SHP77 (cell line): Measurements from ENCODE around the gene KLHL12.
A peak's percentile ranks its signal among the peaks of the same experiment; 100 is the strongest.
"Not testable (repeated sequence)": the region's sequence is repeated elsewhere in the genome, so short reads cannot be mapped to it uniquely, and the experiment has no call there.

Source experiments
- DNase-seq, 2 experiments: peaks; one replicate each; lab custom pipeline; 2025; lab: John Stamatoyannopoulos, UW

Gene KLHL12

DNA sequence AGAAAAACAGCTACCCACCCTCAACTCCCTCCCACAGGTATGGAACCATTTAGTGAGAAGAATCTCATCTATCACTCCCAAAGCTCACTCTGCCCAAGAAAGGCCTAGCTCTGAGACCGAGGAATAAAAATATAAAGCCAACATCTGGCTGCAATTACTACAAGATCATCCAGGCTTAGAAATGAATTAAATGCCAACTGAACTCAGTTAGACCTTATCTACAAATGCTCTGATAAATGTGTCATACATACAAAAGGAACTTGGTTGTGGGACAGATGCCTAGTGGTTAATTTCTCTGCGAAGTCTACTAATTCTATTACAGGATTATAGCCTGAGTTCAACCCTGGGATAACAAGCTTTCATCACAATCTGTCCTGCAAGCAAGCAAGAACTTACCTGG lies 24.4 kb upstream of the KLHL12 start:
- DNase-seq, result no peak

DNA sequence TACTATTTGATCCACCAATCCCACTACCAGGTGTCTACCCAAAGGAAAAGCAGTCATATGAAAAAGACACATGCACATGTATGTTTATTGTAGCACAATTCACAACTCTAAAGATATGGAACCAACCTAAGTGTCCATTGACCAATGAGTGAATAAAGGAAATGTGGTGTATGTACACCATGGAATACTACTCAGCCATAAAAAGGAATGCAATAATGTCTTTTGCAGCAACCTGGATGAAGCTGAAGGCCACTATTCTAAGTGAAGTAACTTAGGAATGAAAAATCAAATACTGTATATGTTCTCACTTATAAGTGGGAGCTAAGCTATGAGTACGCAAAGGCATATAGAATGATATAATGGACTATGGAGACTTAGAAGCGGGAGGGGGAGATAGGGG lies 18.4 kb upstream of the KLHL12 start:
- DNase-seq, result no peak

DNA sequence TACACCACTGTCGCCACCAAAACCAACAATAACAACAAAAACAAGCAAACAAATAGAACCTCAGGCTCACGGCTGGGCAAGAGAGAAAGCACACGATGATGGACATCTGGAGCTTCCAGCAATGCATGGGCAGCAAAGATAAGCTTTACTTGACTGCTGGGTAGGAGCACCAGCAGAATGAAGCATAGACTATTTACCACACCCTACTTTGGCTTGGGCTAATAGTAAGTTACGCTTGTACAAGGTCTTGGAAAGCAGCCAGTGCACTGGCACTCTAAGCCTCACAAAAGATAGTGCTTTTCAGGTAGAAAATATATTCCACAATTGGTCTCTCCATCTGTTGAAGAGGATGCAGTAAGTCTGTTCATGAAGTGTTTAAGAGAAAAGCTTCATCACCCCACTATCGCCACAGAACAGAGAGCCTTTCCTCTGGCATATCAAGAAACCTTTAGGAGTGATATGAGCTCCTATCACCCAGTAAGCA lies 17.4 kb upstream of the KLHL12 start:
- no peak for DNase-seq

DNA sequence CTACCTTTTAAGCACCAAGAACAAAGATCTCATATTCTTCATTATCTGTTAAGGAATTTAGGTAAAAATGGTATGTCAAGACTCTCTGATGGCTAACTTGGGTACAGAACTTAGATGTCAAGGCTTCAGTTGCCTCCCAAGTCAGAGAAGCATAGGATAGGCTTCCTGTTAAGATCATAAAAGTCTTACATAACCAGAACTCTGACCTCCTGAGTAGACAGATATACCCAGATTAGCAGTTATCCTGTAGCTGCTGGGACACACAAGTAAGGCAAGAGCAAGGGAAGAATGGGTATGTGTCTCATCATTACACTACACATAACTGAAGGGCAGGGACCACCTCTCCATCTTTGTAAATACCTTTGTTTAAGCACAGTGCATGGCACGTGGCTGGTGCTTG lies 15.4 kb upstream of the KLHL12 start:
- no peak for DNase-seq

DNA sequence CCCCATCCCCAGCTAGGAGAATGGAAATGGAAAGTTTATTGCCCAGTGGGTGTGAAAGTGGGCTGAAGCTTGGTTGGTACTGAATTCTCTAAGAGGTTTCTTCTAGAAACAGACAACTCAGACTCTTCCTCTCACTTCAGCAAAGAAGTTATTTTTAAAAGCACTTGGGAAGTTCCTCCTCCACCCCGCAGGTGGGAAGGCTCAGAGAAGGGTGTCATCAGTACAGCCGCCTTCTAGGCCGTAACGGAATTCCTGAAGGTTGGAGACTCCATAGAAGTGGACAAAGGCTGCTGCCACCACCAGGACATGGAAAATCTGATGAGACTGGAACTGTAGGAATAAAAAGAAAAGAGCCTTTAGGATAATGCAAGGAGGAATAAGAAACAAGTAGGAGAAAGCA lies 14.3 kb upstream of the KLHL12 start:
- DNase-seq, result no peak

DNA sequence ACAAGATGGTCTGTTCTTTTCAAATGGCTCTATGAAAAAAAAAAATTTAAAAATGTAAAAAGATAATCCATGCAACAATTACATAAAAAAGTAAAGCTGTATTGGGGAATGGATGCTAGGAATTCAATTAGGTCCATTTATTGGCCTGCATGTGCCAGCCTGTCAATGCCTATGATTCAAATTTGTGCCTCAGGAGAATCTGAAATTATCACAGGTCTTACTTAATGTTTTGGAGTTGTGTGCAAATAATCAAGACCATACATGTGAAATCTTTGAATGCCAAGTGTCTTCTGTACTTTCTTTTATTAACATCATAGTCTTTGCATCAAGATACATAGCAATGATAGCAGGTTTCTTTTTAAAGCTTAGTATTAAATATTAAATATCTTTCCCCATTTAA lies 13.5 kb upstream of the KLHL12 start:
- DNase-seq, result no peak

DNA sequence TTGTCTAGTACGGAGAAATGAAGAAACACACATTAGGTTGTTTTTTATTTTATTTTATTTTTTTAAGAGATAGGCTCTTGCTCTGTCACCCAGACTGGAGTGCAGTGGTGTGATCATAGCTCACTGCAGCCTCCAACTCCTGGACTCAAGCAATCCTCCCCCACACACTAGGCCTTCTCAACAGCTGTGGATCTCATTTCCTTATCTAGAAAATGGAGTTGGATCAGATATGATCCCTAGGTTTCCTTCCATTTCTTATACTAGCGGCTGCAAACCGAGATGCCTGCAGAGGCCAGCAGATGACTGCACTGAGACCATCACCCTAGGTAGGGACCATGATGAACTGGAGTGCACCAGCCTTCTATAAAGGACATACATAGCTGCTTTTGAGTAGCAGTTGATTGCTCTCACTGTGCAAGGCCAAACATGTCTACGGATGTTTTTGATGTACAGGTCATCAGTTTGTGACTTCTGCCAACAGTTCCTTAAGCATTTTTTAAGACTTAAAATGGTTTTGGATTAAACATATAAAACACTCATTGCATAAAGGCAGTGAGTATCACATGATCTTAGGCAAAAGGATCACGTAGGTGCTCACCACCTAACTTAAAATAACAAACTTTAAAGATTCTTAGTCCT lies 11.4 kb upstream of the KLHL12 start:
- no peak for DNase-seq

DNA sequence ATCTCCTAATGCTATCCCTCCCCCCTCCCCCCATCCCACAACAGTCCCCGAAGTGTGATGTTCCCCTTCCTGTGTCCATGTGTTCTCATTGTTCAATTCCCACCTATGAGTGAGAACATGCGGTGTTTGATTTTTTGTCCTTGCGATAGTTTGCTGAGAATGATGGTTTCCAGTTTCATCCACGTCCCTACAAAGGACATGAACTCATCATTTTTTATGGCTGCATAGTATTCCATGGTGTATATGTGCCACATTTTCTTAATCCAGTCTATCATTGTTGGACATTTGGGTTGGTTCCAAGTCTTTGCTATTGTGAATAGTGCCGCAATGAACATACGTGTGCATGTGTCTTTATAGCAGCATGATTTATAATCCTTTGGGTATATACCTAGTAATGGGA lies 9.4 kb upstream of the KLHL12 start:
- not testable (repeated sequence) for DNase-seq

DNA sequence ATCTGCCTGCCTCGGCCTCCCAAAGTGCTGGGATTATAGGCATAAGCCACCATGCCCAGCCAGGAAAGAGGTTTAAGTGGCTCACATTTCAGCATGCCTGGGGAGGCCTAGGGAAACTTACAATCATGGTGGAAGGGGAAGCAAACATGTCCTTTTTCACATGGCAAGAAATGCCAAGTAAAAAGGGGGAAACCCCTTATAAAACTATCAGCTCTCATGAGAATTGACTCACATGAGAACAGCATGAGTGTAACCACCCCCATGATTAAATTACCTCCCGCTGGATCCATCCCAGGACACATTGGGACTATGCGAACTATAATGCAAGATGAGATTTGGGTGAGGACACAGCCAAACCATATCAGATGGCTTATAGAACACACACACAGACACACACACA lies 8.8 kb upstream of the KLHL12 start:
- no peak for DNase-seq

DNA sequence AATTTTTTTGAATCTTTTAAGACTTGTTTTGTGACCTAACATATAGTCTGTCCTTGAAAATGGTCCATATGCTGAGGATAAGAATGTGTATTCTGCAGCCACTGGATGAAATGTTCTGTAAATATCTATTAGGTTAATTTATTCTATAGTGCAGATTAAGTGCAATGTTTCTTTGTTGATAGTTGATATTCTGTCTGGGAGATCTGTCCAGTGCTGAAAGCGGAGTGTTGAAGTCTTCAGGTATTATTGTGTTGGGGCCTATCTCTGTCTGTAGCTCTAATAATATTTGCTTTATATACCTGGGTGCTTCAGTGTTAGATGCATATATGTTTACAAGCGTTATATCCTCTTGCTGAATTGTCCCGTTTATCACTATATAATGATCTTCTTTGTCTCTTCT lies 7.7 kb upstream of the KLHL12 start:
- DNase-seq, result no peak

DNA sequence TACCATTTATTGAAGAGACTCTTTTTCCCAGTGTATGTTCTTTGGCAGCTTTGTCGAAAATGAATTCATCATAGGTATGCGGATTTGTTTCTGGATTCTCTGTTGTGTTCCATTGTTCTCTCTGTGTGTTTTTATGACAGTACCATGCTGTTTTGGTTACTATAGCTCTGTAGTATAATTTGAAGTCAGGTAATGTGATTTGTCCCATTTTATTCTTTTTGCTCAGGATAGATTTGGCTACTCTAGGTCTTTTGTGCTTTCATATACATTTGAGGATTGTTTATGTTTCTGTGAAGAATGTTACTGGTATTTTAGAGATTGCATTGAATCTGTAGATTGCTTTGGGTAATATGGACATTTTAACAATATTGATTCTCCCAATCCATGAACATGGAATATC lies 5.4 kb upstream of the KLHL12 start:
- DNase-seq, result no peak

DNA sequence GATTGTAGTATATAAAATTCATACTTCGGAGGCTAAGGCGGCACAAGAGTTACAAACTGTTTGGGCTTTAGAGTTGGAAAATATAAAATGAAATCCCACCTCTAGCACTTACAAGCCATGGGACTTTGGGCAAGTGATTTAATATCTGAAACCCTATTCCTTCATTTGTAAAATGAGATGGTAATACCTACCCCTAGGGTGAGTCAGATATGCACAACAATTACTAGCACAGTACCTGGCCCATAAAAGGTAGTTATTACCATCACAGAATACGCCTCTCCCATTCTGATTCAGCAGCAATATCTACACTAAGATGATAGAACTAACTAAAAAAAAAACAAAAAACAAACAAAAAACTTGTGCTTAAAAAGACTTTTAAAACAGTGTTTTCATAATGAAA lies 3.5 kb downstream of the KLHL12 start:
- no peak for DNase-seq

DNA sequence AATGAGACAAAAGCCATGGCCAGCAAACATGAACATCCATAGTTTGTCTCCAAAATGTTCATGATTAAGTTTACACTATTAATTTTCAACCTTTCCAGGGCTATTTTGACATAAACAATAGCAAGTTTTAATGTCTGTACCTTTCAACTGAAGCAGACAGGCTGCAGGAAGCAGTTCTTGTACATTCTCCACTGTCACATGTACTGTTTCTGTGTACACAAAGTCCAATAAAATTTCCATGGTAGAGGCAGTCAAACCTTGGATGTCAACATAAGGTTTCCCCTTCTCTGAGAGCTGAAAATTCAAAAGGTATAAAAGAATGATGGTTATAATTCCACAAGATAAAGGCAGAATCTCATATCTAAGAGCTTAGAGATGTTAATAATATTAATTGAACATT lies 7.4 kb downstream of the KLHL12 start:
- no peak for DNase-seq

DNA sequence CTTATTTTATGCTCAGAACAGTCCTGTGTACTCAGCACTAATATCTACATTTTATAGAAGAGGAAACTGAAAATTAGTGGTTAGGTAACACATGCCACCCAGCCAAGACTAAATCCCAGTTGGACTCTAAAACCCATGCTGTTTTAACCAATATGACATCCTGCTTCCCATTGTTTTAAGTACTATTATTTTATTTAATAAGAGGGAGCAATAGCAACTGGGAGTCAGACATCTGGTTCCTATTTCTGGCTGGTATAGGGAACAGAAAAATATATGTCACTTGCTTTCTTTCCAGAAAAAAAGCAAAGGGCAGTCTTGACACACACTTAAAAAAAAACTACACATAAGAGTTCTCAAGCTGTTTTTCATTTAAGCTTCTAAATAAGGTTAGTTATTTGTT lies 11.9 kb downstream of the KLHL12 start:
- DNase-seq, result no peak

DNA sequence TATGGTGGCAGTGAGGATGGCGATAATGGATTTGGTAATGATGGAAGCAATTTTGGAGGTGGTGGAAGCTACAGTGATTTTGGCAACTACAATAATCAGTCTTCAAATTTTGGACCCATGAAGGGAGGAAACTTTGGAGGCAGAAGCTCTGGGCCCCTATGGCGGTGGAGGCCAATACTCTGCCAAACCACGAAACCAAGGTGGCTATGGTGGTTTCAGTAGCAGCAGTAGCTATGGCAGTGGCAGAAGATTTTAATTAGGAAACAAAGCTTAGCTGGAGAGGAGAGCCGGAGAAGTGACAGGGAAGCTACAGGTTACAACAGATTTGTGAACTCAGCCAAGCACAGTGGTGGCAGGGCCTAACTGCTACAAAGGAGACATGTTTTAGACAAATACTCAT lies 14.6 kb downstream of the KLHL12 start:
- not testable (repeated sequence) for DNase-seq

DNA sequence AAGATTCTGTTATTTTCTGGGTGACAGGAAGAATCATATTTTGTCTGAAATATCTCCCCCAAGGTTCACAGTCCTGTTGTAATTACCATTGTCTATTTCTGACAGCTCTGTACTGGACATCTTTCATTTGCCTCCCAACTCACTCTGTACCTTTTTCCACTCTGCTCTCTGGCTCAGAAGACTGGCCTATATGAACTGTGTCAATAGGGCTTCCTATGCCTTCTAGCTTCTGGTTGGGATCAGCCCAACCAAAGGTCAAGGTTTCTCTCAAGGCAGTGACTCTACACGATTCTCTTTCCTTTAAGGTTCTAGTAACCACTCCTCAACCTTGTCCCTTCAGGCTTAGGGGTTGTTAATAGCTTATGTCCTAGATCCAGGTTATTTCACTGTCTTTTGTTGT lies 17.5 kb downstream of the KLHL12 start:
- DNase-seq, result no peak

DNA sequence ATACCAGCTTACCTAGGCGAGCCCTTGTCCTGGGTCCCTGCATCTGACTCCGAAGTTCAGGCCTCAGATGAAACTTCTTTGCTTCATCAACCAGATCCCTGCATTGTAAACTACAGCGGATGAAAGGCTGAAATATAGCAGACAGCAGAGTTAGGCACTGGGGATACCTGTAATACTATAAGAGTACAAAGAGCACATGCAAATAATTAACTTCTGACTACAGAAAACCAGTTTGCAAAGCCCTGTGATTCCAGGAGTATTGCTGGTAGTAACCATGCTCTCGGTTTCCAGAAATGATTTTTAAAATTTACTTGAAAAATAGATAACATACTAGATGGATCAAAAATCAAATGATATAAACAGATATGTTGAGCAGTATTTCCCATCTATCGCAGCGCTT lies 18.0 kb downstream of the KLHL12 start:
- DNase-seq, result no peak

DNA sequence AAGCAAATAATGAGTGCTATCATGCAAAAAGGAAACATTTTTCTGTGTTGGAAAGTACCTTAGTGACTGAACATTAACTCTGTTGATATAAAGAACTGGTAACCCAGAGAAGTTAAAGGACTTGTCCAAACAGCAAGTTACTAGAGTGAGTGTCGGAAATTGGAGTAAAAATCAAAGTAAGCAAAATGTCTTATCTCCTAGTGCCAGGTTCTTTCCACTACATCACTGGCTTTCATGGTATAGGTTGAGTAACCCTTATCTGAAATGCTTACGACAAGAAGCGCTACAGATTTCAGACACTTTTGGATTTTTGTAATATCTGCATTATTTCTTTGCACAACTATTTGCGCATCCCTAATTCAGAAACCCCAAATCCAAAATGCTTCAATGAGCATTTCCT lies 21.7 kb downstream of the KLHL12 start:
- DNase-seq, result no peak

DNA sequence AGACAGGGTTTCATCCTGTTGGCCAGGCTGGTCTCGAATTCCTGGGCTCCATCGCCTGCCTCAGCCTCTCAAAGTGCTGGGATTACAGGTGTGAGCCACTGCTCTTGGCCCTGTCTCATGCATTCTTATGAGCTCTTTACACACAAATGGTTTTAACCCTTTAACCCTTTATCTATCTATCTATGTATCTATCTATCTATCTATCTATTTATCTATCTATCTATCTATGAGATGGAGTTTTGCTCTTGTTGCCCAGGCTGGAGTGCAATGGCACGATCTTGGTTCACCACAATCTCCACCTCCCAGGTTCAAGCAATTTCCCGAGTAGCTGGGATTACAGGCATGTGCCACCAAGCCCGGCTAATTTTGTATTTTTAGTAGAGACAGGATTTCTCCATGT lies 23.2 kb downstream of the KLHL12 start:
- not testable (repeated sequence) for DNase-seq

DNA sequence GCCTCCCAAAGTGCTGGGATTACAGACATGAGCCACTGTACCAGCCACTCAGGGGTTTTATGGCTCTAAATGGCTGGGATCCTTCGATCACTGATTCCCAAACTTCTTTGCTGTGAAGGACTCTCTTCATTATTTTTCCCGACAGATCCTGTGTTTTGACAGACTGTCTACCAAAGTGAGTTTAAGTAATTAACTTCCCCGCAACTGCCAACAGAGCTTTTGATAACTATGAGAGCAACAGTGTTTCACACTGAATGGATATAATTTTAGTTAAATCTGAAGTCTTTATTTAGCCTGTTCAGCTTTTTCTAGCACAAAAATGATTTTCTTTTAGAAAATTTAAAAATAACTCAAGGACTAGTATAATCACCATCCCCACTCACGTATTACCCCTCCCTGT lies 25.5 kb downstream of the KLHL12 start:
- DNase-seq, result no peak

DNA sequence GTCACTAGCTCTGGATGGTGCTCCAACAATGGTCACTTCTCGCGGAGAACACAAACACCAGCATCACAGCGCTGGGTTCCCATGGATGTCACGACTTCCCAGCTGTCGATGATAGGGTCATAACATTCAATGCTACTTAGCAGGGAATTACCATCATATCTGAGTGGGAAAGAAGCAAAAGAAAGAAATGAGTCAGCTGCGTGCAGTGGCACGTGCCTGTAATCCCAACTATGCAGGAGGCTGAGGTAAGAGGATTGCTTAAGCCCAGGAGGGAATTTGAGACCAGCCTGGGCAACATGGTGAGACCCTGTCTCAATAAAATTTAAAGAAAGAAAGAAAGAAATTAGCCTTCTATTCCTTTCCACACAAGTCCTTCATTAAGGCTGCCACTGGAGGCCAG lies 34.5 kb downstream of the KLHL12 start:
- DNase-seq, result no peak

DNA sequence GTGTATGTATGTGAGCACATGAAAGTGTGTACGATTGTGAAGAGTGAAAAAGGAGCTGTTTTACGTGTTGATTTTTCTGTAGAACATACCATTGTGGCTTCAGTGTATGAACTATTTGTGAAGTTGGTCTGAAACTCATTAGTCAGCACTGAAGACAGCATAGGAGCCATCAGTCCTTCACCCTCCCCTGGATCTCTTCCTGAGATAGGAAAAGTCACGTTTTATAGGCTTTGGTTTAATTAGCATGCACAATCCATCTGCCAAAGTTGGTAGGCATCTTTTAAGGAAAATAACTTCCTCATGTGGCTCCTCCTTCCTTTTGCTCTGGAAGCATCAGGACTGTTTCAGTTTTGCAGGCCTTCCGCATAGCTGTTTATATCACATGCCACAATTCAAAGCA lies 36.6 kb downstream of the KLHL12 start:
- no peak for DNase-seq

DNA sequence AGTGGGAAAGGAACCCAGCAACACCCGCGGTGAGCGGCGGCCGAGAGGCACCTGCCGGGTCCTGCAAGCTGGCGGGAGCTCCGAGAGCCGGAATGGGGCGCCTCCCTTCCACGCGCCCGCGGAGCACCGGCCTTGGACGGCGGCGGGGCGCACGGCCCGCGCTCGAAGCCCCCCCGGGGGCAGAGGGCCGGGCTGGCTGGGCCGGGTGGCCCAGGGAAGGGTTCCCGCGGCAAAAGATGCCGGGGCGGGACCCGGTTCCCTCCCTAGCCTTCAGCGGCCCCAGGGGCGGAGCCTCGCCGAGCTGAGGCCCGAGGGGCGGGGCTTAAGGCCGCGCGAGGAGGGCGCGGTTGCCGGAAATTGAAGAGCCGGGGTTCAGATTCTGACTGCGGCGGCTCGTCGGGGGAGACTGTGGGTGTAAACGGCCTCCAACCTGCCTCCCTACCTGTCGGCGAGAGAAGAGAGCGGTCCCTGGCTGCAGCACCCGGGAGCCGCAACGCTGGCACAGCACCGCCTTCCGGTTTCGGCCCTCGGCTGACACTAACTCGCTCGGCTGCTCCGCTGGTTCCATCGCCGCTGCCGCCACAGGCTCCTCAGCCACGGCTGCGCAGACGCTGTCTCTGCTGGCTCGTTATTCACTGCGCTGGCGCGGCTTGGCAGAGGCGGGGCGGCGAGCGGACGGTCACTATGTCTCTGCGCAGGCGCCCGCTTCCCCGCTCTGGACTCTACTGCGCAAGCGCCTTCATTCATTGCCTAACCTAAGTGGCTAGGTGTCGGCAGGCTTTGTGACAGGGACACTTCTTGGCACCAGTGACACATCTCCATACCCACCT lies 38.3 kb downstream of the KLHL12 start, which contains the start of gene RABIF:
RABIF (minus strand) TSS at position 619 of the 830 bp plus-strand sequence; CDS start at position 568, 51 bp downstream.
- DNase-seq, result peak; percentile 95 to 97

DNA sequence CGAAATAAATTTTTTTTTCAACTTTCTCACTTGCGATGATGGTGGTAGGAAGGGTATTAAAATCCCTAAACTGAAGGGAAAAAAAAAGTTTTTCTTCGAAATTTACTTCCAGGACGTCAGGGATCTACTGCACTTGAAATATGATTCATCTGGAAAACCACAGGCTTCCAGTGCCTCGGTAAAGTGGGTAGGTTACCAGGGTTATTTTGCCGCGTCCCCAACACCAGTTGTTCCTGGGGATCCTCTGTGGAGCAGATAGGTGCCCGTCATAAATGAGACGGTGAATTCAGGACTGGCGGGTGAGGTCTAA lies 38.9 kb downstream of the KLHL12 start:
- no peak for DNase-seq
